ENCODE measurements around the gene SAG.

DNA sequence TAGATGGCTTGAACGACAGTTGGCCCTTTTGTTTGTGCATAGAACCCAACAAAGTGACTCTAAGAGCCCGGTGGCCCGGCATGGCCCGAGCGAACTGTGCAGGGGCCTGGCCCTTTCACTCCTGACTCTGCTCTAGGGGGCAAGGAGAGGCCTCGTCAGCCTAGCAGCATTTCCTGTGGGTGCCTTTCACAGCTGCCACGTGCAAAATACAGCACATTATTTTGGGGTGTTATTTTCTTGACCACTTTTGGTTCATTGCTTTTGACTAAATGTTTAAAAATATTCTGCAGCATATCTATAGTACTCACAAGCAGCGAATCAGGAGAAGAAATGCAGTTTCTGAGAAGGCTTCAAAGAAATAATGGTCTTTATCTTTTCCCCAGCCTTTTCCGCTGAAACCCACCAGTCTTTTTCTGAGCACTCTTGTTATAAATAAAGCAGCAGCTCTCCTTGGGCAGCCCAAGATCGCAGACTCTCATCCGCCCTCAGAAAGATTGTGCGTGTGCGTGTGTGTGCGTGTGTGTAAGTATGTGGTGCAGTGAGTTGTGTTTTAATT is 78.0 kb downstream of the SAG start:
- TF ChIP-seq, protein P1, sequence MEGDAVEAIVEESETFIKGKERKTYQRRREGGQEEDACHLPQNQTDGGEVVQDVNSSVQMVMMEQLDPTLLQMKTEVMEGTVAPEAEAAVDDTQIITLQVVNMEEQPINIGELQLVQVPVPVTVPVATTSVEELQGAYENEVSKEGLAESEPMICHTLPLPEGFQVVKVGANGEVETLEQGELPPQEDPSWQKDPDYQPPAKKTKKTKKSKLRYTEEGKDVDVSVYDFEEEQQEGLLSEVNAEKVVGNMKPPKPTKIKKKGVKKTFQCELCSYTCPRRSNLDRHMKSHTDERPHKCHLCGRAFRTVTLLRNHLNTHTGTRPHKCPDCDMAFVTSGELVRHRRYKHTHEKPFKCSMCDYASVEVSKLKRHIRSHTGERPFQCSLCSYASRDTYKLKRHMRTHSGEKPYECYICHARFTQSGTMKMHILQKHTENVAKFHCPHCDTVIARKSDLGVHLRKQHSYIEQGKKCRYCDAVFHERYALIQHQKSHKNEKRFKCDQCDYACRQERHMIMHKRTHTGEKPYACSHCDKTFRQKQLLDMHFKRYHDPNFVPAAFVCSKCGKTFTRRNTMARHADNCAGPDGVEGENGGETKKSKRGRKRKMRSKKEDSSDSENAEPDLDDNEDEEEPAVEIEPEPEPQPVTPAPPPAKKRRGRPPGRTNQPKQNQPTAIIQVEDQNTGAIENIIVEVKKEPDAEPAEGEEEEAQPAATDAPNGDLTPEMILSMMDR (IDR thresholded peaks at IDR 0.05) = no peak
- no peak for TF ChIP-seq ZFX (IDR thresholded peaks at IDR 0.05; ENCODE audit: borderline replicate concordance)

Measured in 22Rv1 (cell line).